ENCODE results near the gene QPRT. TPM values are rescaled to one million over a fixed set of nuclear protein-coding genes. Genes with fewer than 3 reads are reported as not detected.
"Not testable (repeated sequence)": the region's sequence is repeated elsewhere in the genome, so short reads cannot be mapped to it uniquely, and the experiment has no call there.

Gene QPRT
- total and polyA plus RNA-seq, 5 experiments from 2014 or later = 0.15 to 0.55 (median 0.49) TPM

GRCh38 chr16:29697391-29697790 is 18.4 kb downstream of the QPRT start:
- Mint-ChIP-seq H3K27me3 (peaks cover 0 to 1% (median 0%) of the 10 kb centered on the region in 5 donors), H3K27ac (peak overlapping the region in 1 of 10 donors; percentile 14), H3K9me3 (no peaks in the 10 kb centered on the region), H3K36me3 (no peaks in the 10 kb centered on the region), H3K4me1 (peaks cover 12 to 22% (median 20%) of the 10 kb centered on the region in 4 donors), H3K4me3 (no peak overlapping the region)
- ATAC-seq (no peak), DNase-seq (no peak)
- POLR2A ChIA-PET = interaction anchor here (0.7 kb wide), 1 partner anchor 136 kb away, joined by 8 read pairs; no protein-coding TSS in a partner anchor

GRCh38 chr16:29698042-29698441 is 19.1 kb downstream of the QPRT start:
- POLR2A ChIA-PET = interaction anchor here (1.1 to 7.0 kb wide), 3 partner anchors 15 to 109 kb away, joined by 3 to 148 read pairs (median 3); partner anchors contain the start of genes MAZ and PRRT2
- Mint-ChIP-seq H3K9me3 (no peaks in the 10 kb centered on the region), H3K36me3 (no peaks in the 10 kb centered on the region), H3K27ac (peak overlapping the region in 3 of 10 donors; percentile 40 to 78 (median 42)), H3K4me1 (peaks cover 16 to 28% (median 26%) of the 10 kb centered on the region in 4 donors), H3K4me3 (no peak overlapping the region), H3K27me3 (peaks cover 0 to 1% (median 0%) of the 10 kb centered on the region in 5 donors)
- no peak for DNase-seq
- no peak for ATAC-seq

DNA sequence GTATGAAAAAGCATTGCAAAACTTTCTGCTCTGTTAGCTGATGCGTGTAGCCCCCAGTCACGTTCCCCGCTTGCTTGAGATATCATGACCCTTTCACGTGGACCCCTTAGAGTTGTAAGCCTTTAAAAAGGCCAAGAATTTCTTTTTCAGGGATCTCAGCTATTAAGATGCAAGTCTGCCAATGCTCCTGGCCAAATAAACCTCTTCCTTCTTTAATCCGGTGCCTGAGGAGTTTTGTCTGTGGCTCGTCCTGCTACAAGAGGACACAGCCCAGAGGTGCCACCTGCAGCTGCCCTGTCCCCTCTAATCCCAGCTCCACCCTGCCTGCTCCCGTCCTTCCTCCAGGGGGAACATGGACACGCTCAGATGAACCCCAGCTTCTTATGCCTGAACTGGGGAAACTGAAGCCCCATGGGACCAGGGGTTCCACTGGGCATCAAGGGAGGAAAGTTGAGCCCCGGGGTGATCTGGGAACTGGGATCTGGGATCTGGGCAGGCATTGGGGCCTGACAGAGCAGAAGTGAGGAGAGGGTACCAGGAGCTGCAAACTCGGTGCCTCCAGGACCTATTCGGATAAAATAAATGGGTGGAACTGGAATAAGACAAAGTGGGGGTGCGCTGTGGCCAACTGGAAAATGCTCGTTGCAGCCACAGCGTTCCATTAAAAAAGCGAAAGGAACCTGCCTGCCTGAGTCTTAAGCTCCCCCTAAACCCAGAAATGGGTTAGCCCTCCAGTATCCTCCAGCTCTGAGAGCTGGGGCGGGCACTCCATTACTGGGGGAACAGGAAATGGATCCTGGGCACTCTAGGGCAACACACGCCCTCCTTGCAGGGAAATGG is 19.7 kb downstream of the QPRT start:
- POLR2A ChIA-PET = interaction anchor here (0.5 to 7.0 kb wide), 11 partner anchors 14 to 307 kb away, joined by 3 to 148 read pairs (median 4); partner anchors contain the start of genes CDIPT, KIF22, MAZ and PAGR1
- H3K36me3 Mint-ChIP-seq = no peaks in the 10 kb centered on the region
- H3K27ac Mint-ChIP-seq = peak overlapping the region in 8 of 10 donors; percentile 26 to 70 (median 52)
- H3K4me1 Mint-ChIP-seq = peaks cover 18 to 33% (median 30%) of the 10 kb centered on the region in 4 donors
- peaks cover 0 to 1% (median 0%) of the 10 kb centered on the region in 5 donors for H3K27me3 Mint-ChIP-seq
- no peak overlapping the region for H3K4me3 Mint-ChIP-seq
- H3K9me3 Mint-ChIP-seq = no peaks in the 10 kb centered on the region
- ATAC-seq (no peak), DNase-seq (no peak)

- Mint-ChIP-seq H3K4me3 (no peak overlapping the region), H3K27ac (peak overlapping the region in 5 of 10 donors; percentile 48 to 70 (median 68))
Measured at GRCh38 chr16:29699324-29700219, 20.6 kb downstream of the QPRT start.

GRCh38 chr16:29700253-29700987 is 21.4 kb downstream of the QPRT start:
- ATAC-seq = peak in 1 of 2 donors; percentile 27
- H3K27ac Mint-ChIP-seq = peak overlapping the region; percentile 90 to 100 (median 96)
- peaks cover 0 to 1% (median 0%) of the 10 kb centered on the region in 5 donors for H3K27me3 Mint-ChIP-seq
- H3K9me3 Mint-ChIP-seq = no peaks in the 10 kb centered on the region
- H3K4me1 Mint-ChIP-seq = peaks cover 18 to 33% (median 30%) of the 10 kb centered on the region in 4 donors
- no peaks in the 10 kb centered on the region for H3K36me3 Mint-ChIP-seq
- POLR2A ChIA-PET = interaction anchor here (0.6 to 7.0 kb wide), 25 partner anchors 9 to 365 kb away, joined by 3 to 148 read pairs (median 6); partner anchors contain the start of genes ALDOA, C16orf54, INO80E and KIF22
- peak overlapping the region; percentile 44 to 87 (median 76) for H3K4me3 Mint-ChIP-seq
- DNase-seq = peak; percentile 59 to 83 (median 76)

More at GRCh38 chr16:29699324-29700219, 20.6 kb downstream of the QPRT start:
- H3K36me3 Mint-ChIP-seq = no peaks in the 10 kb centered on the region
- ATAC-seq (no peak), DNase-seq (no peak)
- POLR2A ChIA-PET = interaction anchor here (0.6 to 7.0 kb wide), 22 partner anchors 11 to 366 kb away, joined by 3 to 148 read pairs (median 6); partner anchors contain the start of genes ALDOA, C16orf54, CDIPT and INO80E
- no peaks in the 10 kb centered on the region for H3K9me3 Mint-ChIP-seq
- H3K27me3 Mint-ChIP-seq = peaks cover 0 to 1% (median 0%) of the 10 kb centered on the region in 5 donors
- H3K4me1 Mint-ChIP-seq = peaks cover 18 to 33% (median 30%) of the 10 kb centered on the region in 4 donors

- Mint-ChIP-seq H3K9me3 (no peaks in the 10 kb centered on the region), H3K4me3 (peak overlapping the region in 6 of 10 donors; percentile 26 to 83 (median 60)), H3K4me1 (peaks cover 18 to 33% (median 30%) of the 10 kb centered on the region in 4 donors), H3K27ac (peak overlapping the region; percentile 71 to 100 (median 96)), H3K36me3 (no peaks in the 10 kb centered on the region), H3K27me3 (peaks cover 0 to 1% (median 0%) of the 10 kb centered on the region in 5 donors)
- POLR2A ChIA-PET = interaction anchor here (0.6 to 7.0 kb wide), 28 partner anchors 8 to 381 kb away, joined by 3 to 148 read pairs (median 6); partner anchors contain the start of genes ALDOA, C16orf54, INO80E and KIF22
- ATAC-seq (no peak), DNase-seq (no peak)
Measured at GRCh38 chr16:29701214-29701555, 22.2 kb downstream of the QPRT start.

GRCh38 chr16:29702269-29702668 is 23.3 kb downstream of the QPRT start:
- H3K27ac Mint-ChIP-seq = peak overlapping the region; percentile 93 to 100 (median 96)
- no peaks in the 10 kb centered on the region for H3K9me3 Mint-ChIP-seq
- POLR2A ChIA-PET = interaction anchor here (0.6 to 7.0 kb wide), 29 partner anchors 9 to 363 kb away, joined by 3 to 148 read pairs (median 5); partner anchors contain the start of genes ALDOA, C16orf54, KIF22 and MAZ
- H3K4me3 Mint-ChIP-seq = peak overlapping the region; percentile 65 to 87 (median 82)
- peaks cover 0 to 1% (median 0%) of the 10 kb centered on the region in 5 donors for H3K27me3 Mint-ChIP-seq
- ATAC-seq = peak; percentile 63 to 80
- DNase-seq = peak in 5 of 10 donors; percentile 25 to 84 (median 56)
- H3K4me1 Mint-ChIP-seq = peaks cover 18 to 33% (median 30%) of the 10 kb centered on the region in 4 donors
- no peaks in the 10 kb centered on the region for H3K36me3 Mint-ChIP-seq

DNA sequence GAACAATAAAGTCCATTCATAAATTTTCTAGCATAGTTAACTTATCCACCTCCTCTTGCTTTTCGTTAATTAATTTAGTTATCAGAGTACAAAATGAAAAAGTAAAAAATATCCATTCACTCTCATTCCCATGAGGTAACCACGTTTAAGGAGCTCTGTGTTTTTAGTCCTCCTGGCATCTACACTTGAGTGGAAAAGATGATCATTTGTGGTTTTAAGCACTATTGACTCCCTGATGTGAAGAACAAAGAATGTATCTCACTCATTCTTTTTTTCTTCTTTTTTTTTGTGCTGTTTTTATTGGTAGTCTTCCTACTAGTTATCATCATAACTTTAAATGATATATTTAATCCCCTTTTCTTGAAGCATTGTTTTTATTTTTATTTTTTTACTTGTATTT is 26.1 kb downstream of the QPRT start:
- H3K27ac Mint-ChIP-seq = peak overlapping the region in 3 of 10 donors; percentile 47 to 60 (median 54)
- H3K27me3 Mint-ChIP-seq = no peaks in the 10 kb centered on the region
- peaks cover 19 to 37% (median 34%) of the 10 kb centered on the region in 4 donors for H3K4me1 Mint-ChIP-seq
- peak overlapping the region in 1 of 10 donors; percentile 28 for H3K4me3 Mint-ChIP-seq
- ATAC-seq (no peak), DNase-seq (no peak)
- H3K9me3 Mint-ChIP-seq = no peaks in the 10 kb centered on the region
- H3K36me3 Mint-ChIP-seq = no peaks in the 10 kb centered on the region
- POLR2A ChIA-PET = interaction anchor here (0.6 to 7.0 kb wide), 4 partner anchors 33 to 102 kb away, joined by 5 to 148 read pairs (median 6); partner anchors contain the start of genes KIF22, MAZ and PRRT2

DNA sequence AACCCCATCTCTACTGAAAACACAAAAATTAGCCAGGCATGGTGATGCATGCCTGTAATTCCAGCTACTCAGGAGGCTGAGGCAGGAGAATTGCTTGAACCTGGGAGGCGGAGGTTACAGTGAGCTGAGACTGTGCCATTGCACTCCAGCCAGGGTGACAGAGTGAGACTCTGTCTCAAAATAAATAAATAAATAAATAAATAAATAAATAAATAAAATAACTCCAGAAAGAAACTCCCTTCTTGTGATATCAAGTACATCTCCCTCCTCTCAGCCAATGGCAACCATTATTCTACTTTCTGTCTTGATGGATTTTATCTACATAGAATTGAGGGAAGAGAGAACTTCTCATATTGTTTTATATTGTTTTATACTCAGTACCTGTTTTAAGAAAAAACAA is 28.2 kb downstream of the QPRT start:
- H3K9me3 Mint-ChIP-seq, H3K36me3 Mint-ChIP-seq, H3K4me3 Mint-ChIP-seq, ATAC-seq, DNase-seq, H3K27me3 Mint-ChIP-seq: not testable (repeated sequence)
- peak overlapping the region in 3 of 10 donors; percentile 29 to 72 (median 36) for H3K27ac Mint-ChIP-seq
- POLR2A ChIA-PET = interaction anchor here (0.7 kb wide), 1 partner anchor 42 kb away, joined by 5 read pairs; no protein-coding TSS in a partner anchor
- H3K4me1 Mint-ChIP-seq = peaks cover 15 to 30% (median 26%) of the 10 kb centered on the region in 4 donors

- H3K9me3 Mint-ChIP-seq = no peaks in the 10 kb centered on the region
- no peak for DNase-seq
- no peaks in the 10 kb centered on the region for H3K27me3 Mint-ChIP-seq
- ATAC-seq = no peak
- peaks cover 7 to 17% (median 13%) of the 10 kb centered on the region in 4 donors for H3K4me1 Mint-ChIP-seq
- POLR2A ChIA-PET = interaction anchor here (0.6 to 0.9 kb wide), 2 partner anchors 8 to 38 kb away, joined by 3 to 6 read pairs; no protein-coding TSS in a partner anchor
- peak overlapping the region in 4 of 10 donors; percentile 25 to 85 (median 56) for H3K27ac Mint-ChIP-seq
- no peak overlapping the region for H3K4me3 Mint-ChIP-seq
- H3K36me3 Mint-ChIP-seq = no peaks in the 10 kb centered on the region
Measured at GRCh38 chr16:29708917-29709600, 30.1 kb downstream of the QPRT start.
